Adrenal gland (tissue), 12 donors: ENCODE data around the gene PHF20. TPM values are rescaled to one million over a fixed set of nuclear protein-coding genes. Genes with fewer than 3 reads are reported as not detected.

Experiments used
- DNase-seq, 7 donors: peaks; one replicate each; pipeline ENCODE4 v3.0.0-alpha.2; 2019 to 2020
- H3K27ac ChIP-seq, 5 donors: fragments of 200-600 bp; sonication (generic) in 4 of 5; 1 replicate in 3 of 5; 2 replicates in 2 of 5; pipeline versions ENCODE4 v1.5.1 to v1.8.0; 2016 to 2020; ENCODE audit warnings: mild to moderate bottlenecking in 1 of 5
- H3K27me3 ChIP-seq: fragments of 200-600 bp; 2 replicates; pipeline ENCODE4 v1.8.0; 2021
- H3K36me3 ChIP-seq, 2 donors: fragments of 200-600 bp; replicated peaks in 1 of 2; 1 replicate in 1 of 2; 2 replicates in 1 of 2; pipeline versions ENCODE4 v1.5.1 to v1.8.0; 2018 to 2022
- H3K4me1 ChIP-seq, 2 donors: fragments of 200-600 bp; replicated peaks in 1 of 2; 1 replicate in 1 of 2; 2 replicates in 1 of 2; pipeline versions ENCODE4 v1.5.1 to v1.8.0; 2018 to 2021
- H3K4me3 ChIP-seq, 4 donors: fragments of 200-600 bp; sonication (generic) in 3 of 4; one replicate each; pipeline ENCODE4 v1.5.1; 2016 to 2018
- H3K9me3 ChIP-seq, 3 donors: fragments of 200-600 bp; sonication (generic) in 1 of 3; replicated peaks in 1 of 3; 1 replicate in 2 of 3; 2 replicates in 1 of 3; pipeline versions ENCODE4 v1.5.1 to v1.8.0; 2016 to 2021
- POLR2A ChIP-seq, 2 donors: fragments of 450-650 bp; IDR thresholded peaks; one replicate each; pipeline ENCODE4 v1.6.1; 2017; ENCODE audit warnings: antibody characterized with exemption in 2 of 2, mild to moderate bottlenecking in 2 of 2, moderate library complexity in 1 of 2
- WGBS, 4 donors: extraction: QIAGEN DNeasy Blood & Tissue Kit in 2 of 4; methylation state at CpG; one replicate each; pipeline versions ENCODE4 v1.1.5 to v1.1.7; 2013 to 2017; 5-methylcytosine and 5-hydroxymethylcytosine counted together
- intact Hi-C, 2 donors: fragments of 100-400 bp; cut with DNase I; formaldehyde crosslinking; loops; one replicate each; pipeline versions ENCODE4 v1.14.1 to v1.15.0; 2022 to 2023
- polyA plus RNA-seq, 3 donors: library from polyadenylated mRNA; stranded (reverse); fragments of 200-250 nt in 2 of 3; fragments of 350-450 nt in 1 of 3; fragmentation: Illumina TruSeq in 1 of 3; extraction: RNeasy Lipid Tissue Mini Kit (QIAGEN cat#74804) in 1 of 3; gene quantifications; one replicate each; pipeline ENCODE4 v1.2.3, GENCODE V29; 2013 to 2014
- total RNA-seq, 9 donors: library from RNA; depleted of rRNA in 4 of 9; stranded (reverse); fragments of >200 nt in 4 of 9; fragments of 120-200 nt in 1 of 9; fragmentation: NEBNext Ultra II Directional in 1 of 9; extraction: Animal tissue kit (Norgen Biotek cat#: 25700) in 1 of 9; gene quantifications; one replicate each; pipeline versions ENCODE4 v1.1.0 to v1.2.4, GENCODE V29; 2013 to 2023
- TF ChIP-seq, protein P1 (sequence below), 6 experiments: fragments of 450-650 bp in 4 of 6; fragments of 200-600 bp in 2 of 6; sonication (generic) in 1 of 6; IDR thresholded peaks; 1 replicate in 5 of 6; 2 replicates in 1 of 6; pipeline versions ENCODE4 v1.5.1 to v1.8.0; 2016 to 2021; ENCODE audit warnings: antibody characterized with exemption in 6 of 6, mild to moderate bottlenecking in 2 of 6, moderate library complexity in 1 of 6
- donor health status: healthy with polysubstance abuse.
- donor health status: Bipolar disorder and iron deficiency.
- donor health status: DM: yes; HTN: yes; CAD: no.
- donor health status: DM: no; HTN: no; CAD: no.
- donor health status: DM: no; HTN: no; CAD: no.
- donor health status: DM: yes; HTN: yes; CAD: no.

Gene PHF20
- total and polyA plus RNA-seq, 12 donors, result 15.0 to 45.1 (median 28.8) TPM

DNA sequence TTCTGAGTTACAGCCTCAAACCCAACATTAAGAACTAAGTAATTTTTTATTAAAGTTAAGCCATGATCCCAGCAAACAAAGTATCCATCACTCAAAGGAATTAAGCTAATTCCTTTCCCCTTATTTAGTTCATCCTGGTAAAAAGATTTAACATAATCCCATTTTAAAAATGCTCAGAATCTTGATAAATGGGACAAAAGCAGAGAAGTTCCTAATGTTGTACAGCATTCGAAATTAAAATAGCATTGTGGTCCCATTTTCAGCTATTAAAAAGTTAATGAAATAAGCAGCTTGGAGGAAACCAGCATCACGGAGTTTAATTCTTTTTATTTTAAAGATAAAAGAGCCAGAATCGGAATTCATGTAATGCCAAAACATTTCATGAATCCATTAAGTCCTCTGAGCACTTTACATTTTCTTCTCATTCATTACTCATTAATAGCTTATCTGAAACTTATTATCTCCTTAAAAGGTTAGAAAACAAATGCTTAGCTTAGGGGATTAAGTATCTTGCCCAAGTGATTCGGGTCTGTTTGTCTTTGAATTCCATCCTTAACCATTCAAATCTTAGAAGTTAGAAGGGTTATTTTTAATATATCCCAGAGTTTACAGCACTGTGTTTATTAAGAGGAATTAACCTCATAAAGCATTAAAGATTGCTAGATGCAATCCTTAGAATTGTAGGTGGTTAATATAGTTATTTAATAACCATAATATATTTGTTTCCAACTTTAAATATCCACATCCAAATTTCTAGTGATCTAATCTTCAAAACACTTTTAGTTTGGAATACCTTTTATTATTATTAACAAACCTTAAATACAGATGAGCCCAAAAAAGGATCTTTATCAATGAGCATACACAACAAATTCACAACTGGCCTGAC lies 41.0 kb upstream of the PHF20 start:
- no peaks in the 10 kb centered on the region for H3K27me3 ChIP-seq
- H3K9me3 ChIP-seq, result no peaks in the 10 kb centered on the region
- no peak for DNase-seq
- H3K4me3 ChIP-seq, result no peak overlapping the region
- no peak overlapping the region for H3K27ac ChIP-seq
- H3K4me1 ChIP-seq, result peaks cover 22 to 69% of the 10 kb centered on the region in 2 donors
- TF ChIP-seq, protein P1, sequence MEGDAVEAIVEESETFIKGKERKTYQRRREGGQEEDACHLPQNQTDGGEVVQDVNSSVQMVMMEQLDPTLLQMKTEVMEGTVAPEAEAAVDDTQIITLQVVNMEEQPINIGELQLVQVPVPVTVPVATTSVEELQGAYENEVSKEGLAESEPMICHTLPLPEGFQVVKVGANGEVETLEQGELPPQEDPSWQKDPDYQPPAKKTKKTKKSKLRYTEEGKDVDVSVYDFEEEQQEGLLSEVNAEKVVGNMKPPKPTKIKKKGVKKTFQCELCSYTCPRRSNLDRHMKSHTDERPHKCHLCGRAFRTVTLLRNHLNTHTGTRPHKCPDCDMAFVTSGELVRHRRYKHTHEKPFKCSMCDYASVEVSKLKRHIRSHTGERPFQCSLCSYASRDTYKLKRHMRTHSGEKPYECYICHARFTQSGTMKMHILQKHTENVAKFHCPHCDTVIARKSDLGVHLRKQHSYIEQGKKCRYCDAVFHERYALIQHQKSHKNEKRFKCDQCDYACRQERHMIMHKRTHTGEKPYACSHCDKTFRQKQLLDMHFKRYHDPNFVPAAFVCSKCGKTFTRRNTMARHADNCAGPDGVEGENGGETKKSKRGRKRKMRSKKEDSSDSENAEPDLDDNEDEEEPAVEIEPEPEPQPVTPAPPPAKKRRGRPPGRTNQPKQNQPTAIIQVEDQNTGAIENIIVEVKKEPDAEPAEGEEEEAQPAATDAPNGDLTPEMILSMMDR (IDR thresholded peaks at IDR 0.05), result no peak
- TF ChIP-seq POLR2A (IDR thresholded peaks at IDR 0.05), result no peak
- H3K36me3 ChIP-seq, result peaks cover 0 to 98% of the 10 kb centered on the region in 2 donors
- intact Hi-C loops, result no loop called here
- WGBS, 4 donors, result 27 to 36% (median 33%) methylated on average over 4 of the region's 4 CpGs

DNA sequence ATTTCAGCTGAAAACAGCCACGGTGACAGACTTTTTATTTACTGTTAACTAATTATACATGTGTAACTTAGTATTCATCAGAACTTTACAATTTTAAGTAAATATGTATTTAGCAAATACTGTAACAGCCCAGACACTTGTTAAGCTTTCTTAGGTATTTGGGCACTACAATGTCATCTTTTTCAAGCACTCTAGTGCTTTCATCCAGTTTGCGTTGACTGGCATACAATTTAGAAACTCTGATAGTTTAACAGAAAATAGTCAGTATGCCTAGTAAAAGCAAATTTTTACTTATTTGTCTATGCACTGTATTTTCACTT lies 40.4 kb upstream of the PHF20 start:
- no peaks in the 10 kb centered on the region for H3K27me3 ChIP-seq
- DNase-seq, result no peak
- peaks cover 28 to 75% of the 10 kb centered on the region in 2 donors for H3K4me1 ChIP-seq
- WGBS, 4 donors, result 51 to 56% (median 51%) methylated on average over 2 of the region's 2 CpGs
- H3K36me3 ChIP-seq, result peaks cover 0 to 98% of the 10 kb centered on the region in 2 donors
- TF ChIP-seq, protein P1 (IDR thresholded peaks at IDR 0.05), result no peak
- no peak for TF ChIP-seq POLR2A (IDR thresholded peaks at IDR 0.05)
- intact Hi-C loops, result no loop called here
- H3K4me3 ChIP-seq, result no peak overlapping the region
- no peaks in the 10 kb centered on the region for H3K9me3 ChIP-seq
- H3K27ac ChIP-seq, result no peak overlapping the region

GRCh38 chr20:35731862-35732643 lies 39.8 kb upstream of the PHF20 start:
- H3K9me3 ChIP-seq, result no peaks in the 10 kb centered on the region
- DNase-seq, result no peak
- no peaks in the 10 kb centered on the region for H3K27me3 ChIP-seq
- intact Hi-C loops, result no loop called here
- H3K27ac ChIP-seq, result no peak overlapping the region
- no peak overlapping the region for H3K4me3 ChIP-seq
- H3K4me1 ChIP-seq, result peaks cover 32 to 81% of the 10 kb centered on the region in 2 donors
- TF ChIP-seq, protein P1 (IDR thresholded peaks at IDR 0.05), result no peak
- 75 to 78% (median 77%) methylated on average over 24 of the region's 24 CpGs for WGBS, 4 donors
- peaks cover 0 to 98% of the 10 kb centered on the region in 2 donors for H3K36me3 ChIP-seq

- TF ChIP-seq, protein P1 (IDR thresholded peaks at IDR 0.05), result no peak
- TF ChIP-seq POLR2A (IDR thresholded peaks at IDR 0.05), result no peak
These were observed 39.2 kb upstream of the PHF20 start for GRCh38 chr20:35732644-35732982.

More at GRCh38 chr20:35732644-35732982, 39.2 kb upstream of the PHF20 start:
- Histone ChIP-seq H3K27ac (no peak overlapping the region), H3K36me3 (peaks cover 0 to 98% of the 10 kb centered on the region in 2 donors), H3K4me3 (no peak overlapping the region), H3K4me1 (peaks cover 32 to 87% of the 10 kb centered on the region in 2 donors), H3K27me3 (no peaks in the 10 kb centered on the region), H3K9me3 (no peaks in the 10 kb centered on the region)
- intact Hi-C loops, result no loop called here
- WGBS, 4 donors, result 43 to 65% (median 46%) methylated on average over 1 of the region's 1 CpG
- DNase-seq, result no peak
